ENCODE measurements around the gene PRDM10.
A peak's percentile ranks its signal among the peaks of the same experiment; 100 is the strongest.
"Not testable (repeated sequence)": the region's sequence is repeated elsewhere in the genome, so short reads cannot be mapped to it uniquely, and the experiment has no call there.

Gene PRDM10

GRCh38 chr11:130029137-130029536 lies 26.5 kb upstream of the PRDM10 start:
- H3K27ac ChIP-seq = no peak overlapping the region
- TF ChIP-seq CTCF (conservative IDR thresholded peaks at IDR 0.05) (no peak), ZFX (IDR thresholded peaks at IDR 0.05) (no peak)

GRCh38 chr11:130025371-130025770 lies 22.7 kb upstream of the PRDM10 start:
- TF ChIP-seq CTCF (conservative IDR thresholded peaks at IDR 0.05) = no peak
- TF ChIP-seq ZFX (IDR thresholded peaks at IDR 0.05) = no peak
- H3K27ac ChIP-seq = peak overlapping the region; percentile 92

- TF ChIP-seq ZFX (IDR thresholded peaks at IDR 0.05) (no peak), CTCF (conservative IDR thresholded peaks at IDR 0.05) (no peak)
- H3K27ac ChIP-seq = peak overlapping the region; percentile 92
Observed at GRCh38 chr11:130024361-130024760, 21.7 kb upstream of the PRDM10 start.

GRCh38 chr11:130023204-130023603 lies 20.6 kb upstream of the PRDM10 start:
- peak overlapping the region; percentile 92 for H3K27ac ChIP-seq

GRCh38 chr11:130022799-130023198 lies 20.2 kb upstream of the PRDM10 start:
- TF ChIP-seq CTCF (conservative IDR thresholded peaks at IDR 0.05) (no peak), ZFX (IDR thresholded peaks at IDR 0.05) (no peak)
- H3K27ac ChIP-seq = peak overlapping the region; percentile 92

More at GRCh38 chr11:130023204-130023603, 20.6 kb upstream of the PRDM10 start:
- no peak for TF ChIP-seq ZFX (IDR thresholded peaks at IDR 0.05)
- no peak for TF ChIP-seq CTCF (conservative IDR thresholded peaks at IDR 0.05)

GRCh38 chr11:130021606-130022005 lies 19.0 kb upstream of the PRDM10 start:
- peak overlapping the region; percentile 92 for H3K27ac ChIP-seq

GRCh38 chr11:130020323-130020722 lies 17.7 kb upstream of the PRDM10 start:
- H3K27ac ChIP-seq = no peak overlapping the region
- no peak for TF ChIP-seq ZFX (IDR thresholded peaks at IDR 0.05)

- not testable (repeated sequence) for H3K27ac ChIP-seq
Observed at GRCh38 chr11:130015846-130016245, 13.2 kb upstream of the PRDM10 start.

GRCh38 chr11:130008326-130008725 lies 5.7 kb upstream of the PRDM10 start:
- H3K27ac ChIP-seq = no peak overlapping the region
- no peak for TF ChIP-seq CTCF (conservative IDR thresholded peaks at IDR 0.05)
- TF ChIP-seq ZFX (IDR thresholded peaks at IDR 0.05) = no peak
